Endothelial cell of umbilical vein (primary cell): ENCODE data around the gene DDHD1.

Experiments
- EZH2 ChIP-seq: IDR thresholded peaks from 2 replicates; pipeline ENCODE4 v1.6.1; 2012; ENCODE audit warnings: borderline replicate concordance, low read depth, mild to moderate bottlenecking, moderate library complexity, low read length, inconsistent platforms; ENCODE audit not compliant: severe bottlenecking
- FOS ChIP-seq: IDR thresholded peaks from 2 replicates; pipeline ENCODE4 v1.6.1; 2011; ENCODE audit warnings: mild to moderate bottlenecking, low read length, moderate library complexity, borderline replicate concordance; ENCODE audit not compliant: insufficient read depth
- GATA2 ChIP-seq: IDR thresholded peaks from 2 replicates; pipeline ENCODE4 v1.7.0; 2011; ENCODE audit warnings: low read depth, mild to moderate bottlenecking, moderate library complexity, mixed read lengths, low read length; ENCODE audit not compliant: insufficient read length, insufficient read depth
- JUN ChIP-seq: IDR thresholded peaks from 2 replicates; pipeline ENCODE4 v1.6.1; 2011; ENCODE audit warnings: borderline replicate concordance, low read depth; ENCODE audit not compliant: insufficient read length, insufficient read depth
- MAX ChIP-seq: IDR thresholded peaks from 2 replicates; pipeline ENCODE4 v1.6.1; 2011; ENCODE audit not compliant: insufficient read depth, insufficient read length
- MYC ChIP-seq: IDR thresholded peaks from one replicate; pipeline ENCODE4 v1.6.1; 2011; ENCODE audit warnings: mild to moderate bottlenecking, low read depth, low read length
- POLR2A ChIP-seq: IDR thresholded peaks from 2 replicates; pipeline ENCODE4 v1.6.1; 2012; ENCODE audit warnings: low read depth, mild to moderate bottlenecking, control low read depth, low read length
- POLR2AphosphoS5 ChIP-seq: IDR thresholded peaks from 2 replicates; pipeline ENCODE4 v1.6.1; 2012; ENCODE audit warnings: low read depth, mild to moderate bottlenecking, control low read depth, low read length, moderate library complexity; ENCODE audit not compliant: insufficient read depth
- TF ChIP-seq, protein P1 (sequence below), 2 donors: IDR thresholded peaks; 1 replicate in 1 of 2; 2 replicates in 1 of 2; pipeline ENCODE4 v1.5.1; 2011; ENCODE audit warnings: low read length in 2 of 2, mild to moderate bottlenecking in 2 of 2, moderate library complexity in 2 of 2, control low read depth in 1 of 2, inconsistent platforms in 1 of 2, low read depth in 1 of 2; ENCODE audit not compliant: insufficient read depth in 1 of 2; ENCODE audit errors: extremely low read depth in 1 of 2

DNA sequence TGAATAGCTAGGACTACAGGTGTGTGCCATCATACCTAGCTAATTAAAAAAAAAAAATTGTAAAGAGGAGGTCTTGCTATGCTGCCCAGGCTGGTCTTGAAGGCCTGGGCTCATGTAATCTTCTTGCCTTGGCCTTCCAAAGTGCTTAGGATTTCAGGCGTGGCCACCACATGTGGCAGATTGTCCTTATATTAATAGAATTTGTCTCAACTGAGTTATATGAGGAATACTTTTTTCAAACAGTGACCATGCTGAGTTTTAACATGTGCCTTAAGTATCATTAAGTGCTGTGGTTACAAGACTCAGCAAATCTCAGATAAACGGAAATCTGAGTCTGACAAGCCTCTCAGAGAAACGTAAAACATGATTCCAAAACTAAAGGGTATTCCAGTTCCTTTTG is 119.1 kb downstream of the DDHD1 start:
- no peak for TF ChIP-seq POLR2A
- TF ChIP-seq, protein P1, sequence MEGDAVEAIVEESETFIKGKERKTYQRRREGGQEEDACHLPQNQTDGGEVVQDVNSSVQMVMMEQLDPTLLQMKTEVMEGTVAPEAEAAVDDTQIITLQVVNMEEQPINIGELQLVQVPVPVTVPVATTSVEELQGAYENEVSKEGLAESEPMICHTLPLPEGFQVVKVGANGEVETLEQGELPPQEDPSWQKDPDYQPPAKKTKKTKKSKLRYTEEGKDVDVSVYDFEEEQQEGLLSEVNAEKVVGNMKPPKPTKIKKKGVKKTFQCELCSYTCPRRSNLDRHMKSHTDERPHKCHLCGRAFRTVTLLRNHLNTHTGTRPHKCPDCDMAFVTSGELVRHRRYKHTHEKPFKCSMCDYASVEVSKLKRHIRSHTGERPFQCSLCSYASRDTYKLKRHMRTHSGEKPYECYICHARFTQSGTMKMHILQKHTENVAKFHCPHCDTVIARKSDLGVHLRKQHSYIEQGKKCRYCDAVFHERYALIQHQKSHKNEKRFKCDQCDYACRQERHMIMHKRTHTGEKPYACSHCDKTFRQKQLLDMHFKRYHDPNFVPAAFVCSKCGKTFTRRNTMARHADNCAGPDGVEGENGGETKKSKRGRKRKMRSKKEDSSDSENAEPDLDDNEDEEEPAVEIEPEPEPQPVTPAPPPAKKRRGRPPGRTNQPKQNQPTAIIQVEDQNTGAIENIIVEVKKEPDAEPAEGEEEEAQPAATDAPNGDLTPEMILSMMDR (IDR thresholded peaks at IDR 0.05; ENCODE audit: extremely low read depth in 1 of 2, insufficient read depth in 1 of 2, low read depth in 1 of 2, low read length in 2 of 2): no peak
- no peak for TF ChIP-seq EZH2
- TF ChIP-seq MAX: no peak
- no peak for TF ChIP-seq POLR2AphosphoS5
- TF ChIP-seq FOS: no peak
- TF ChIP-seq MYC: no peak
- TF ChIP-seq JUN: no peak
- TF ChIP-seq GATA2: no peak
